ENCODE results near the gene FBLN7.

DNA sequence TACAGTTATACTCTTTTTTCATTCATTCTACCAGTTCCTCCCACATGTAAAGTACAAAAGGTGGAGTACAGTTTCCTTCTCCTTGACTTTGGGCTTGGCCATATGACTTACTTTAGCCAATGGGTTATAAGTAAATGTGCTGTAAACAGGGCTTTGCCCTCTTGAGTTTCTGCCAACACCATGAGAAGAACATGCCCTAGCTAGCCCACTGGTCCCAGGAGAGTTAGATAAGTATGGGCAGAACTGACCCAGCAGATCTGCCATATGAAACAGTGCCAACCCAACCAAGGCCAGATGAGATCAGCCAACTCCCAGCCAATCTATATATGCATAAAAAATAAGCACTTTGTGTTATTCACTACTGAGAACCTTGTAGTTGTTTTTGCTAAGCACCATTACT is 91.2 kb downstream of the FBLN7 start:
- TF ChIP-seq, protein P1, sequence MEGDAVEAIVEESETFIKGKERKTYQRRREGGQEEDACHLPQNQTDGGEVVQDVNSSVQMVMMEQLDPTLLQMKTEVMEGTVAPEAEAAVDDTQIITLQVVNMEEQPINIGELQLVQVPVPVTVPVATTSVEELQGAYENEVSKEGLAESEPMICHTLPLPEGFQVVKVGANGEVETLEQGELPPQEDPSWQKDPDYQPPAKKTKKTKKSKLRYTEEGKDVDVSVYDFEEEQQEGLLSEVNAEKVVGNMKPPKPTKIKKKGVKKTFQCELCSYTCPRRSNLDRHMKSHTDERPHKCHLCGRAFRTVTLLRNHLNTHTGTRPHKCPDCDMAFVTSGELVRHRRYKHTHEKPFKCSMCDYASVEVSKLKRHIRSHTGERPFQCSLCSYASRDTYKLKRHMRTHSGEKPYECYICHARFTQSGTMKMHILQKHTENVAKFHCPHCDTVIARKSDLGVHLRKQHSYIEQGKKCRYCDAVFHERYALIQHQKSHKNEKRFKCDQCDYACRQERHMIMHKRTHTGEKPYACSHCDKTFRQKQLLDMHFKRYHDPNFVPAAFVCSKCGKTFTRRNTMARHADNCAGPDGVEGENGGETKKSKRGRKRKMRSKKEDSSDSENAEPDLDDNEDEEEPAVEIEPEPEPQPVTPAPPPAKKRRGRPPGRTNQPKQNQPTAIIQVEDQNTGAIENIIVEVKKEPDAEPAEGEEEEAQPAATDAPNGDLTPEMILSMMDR (conservative IDR thresholded peaks at IDR 0.05; ENCODE audit: low read length), result no peak
- no peak for TF ChIP-seq EZH2phosphoT487 (IDR thresholded peaks at IDR 0.05; ENCODE audit: borderline replicate concordance, low read depth, low read length)
